Epithelial cell of proximal tubule (primary cell): ENCODE results near the gene NECTIN3. TPM values are rescaled to one million over a fixed set of nuclear protein-coding genes. Genes with fewer than 3 reads are reported as not detected.

Experiments used
- DNase-seq: peaks from one replicate; pipeline ENCODE4 v3.0.0-alpha.2; 2011; ENCODE audit warnings: low read depth
- H3K4me3 ChIP-seq: 2 replicates; pipeline ENCODE4 v1.5.1; 2011; ENCODE audit warnings: low read depth, mild to moderate bottlenecking, low read length
- total RNA-seq: library from RNA; depleted of rRNA; stranded (reverse); fragments of >200 nt; gene quantifications from 2 replicates; pipeline ENCODE4 v1.2.3, GENCODE V29; 2015
- TF ChIP-seq, protein P1 (sequence below): conservative IDR thresholded peaks from 2 replicates; pipeline ENCODE4 v1.5.1; 2012; ENCODE audit warnings: low read depth, mild to moderate bottlenecking, low read length

Gene NECTIN3
- total RNA-seq, 1 donor from 2014 or later: 30.1 TPM

DNA sequence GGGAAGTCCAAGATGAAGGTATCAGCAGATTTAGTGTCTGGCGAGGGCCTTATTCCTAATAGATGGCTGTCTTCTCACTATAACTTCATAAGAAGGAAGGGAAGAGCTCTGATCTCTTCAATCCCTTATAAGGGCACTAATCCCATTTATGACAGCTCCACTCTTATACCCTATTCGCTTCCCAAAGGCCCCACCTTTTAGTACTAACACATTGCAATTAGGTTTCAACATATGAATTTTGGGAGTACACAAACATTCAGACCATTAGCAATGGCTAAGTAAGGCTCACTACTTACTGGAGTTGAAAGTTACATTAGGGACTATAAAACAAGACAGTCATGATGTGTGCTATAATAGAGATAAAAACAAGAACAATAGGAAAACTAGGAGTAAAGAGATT lies 118.9 kb downstream of the NECTIN3 start:
- no peak overlapping the region for H3K4me3 ChIP-seq
- TF ChIP-seq, protein P1, sequence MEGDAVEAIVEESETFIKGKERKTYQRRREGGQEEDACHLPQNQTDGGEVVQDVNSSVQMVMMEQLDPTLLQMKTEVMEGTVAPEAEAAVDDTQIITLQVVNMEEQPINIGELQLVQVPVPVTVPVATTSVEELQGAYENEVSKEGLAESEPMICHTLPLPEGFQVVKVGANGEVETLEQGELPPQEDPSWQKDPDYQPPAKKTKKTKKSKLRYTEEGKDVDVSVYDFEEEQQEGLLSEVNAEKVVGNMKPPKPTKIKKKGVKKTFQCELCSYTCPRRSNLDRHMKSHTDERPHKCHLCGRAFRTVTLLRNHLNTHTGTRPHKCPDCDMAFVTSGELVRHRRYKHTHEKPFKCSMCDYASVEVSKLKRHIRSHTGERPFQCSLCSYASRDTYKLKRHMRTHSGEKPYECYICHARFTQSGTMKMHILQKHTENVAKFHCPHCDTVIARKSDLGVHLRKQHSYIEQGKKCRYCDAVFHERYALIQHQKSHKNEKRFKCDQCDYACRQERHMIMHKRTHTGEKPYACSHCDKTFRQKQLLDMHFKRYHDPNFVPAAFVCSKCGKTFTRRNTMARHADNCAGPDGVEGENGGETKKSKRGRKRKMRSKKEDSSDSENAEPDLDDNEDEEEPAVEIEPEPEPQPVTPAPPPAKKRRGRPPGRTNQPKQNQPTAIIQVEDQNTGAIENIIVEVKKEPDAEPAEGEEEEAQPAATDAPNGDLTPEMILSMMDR: no peak
- DNase-seq: no peak

DNA sequence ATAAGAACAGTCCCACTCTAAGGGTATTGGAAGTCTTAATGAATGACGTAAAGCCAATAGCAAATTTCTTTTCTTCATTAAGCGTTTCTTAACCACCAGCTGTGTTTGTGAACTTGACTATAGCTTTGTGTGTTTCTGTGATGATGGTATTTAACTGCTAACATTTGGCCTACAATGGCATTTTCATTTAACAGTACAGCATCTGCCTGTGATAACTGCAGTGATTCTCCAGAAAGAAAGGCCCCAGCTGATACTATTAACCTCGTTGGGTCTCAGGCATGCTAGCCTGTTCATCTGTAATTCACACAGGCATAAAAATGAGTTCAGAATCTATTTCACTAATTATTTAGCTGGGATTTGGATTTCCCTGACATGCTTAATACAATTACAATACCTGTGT lies 121.9 kb downstream of the NECTIN3 start:
- TF ChIP-seq, protein P1: no peak
- no peak overlapping the region for H3K4me3 ChIP-seq
- DNase-seq: no peak

DNA sequence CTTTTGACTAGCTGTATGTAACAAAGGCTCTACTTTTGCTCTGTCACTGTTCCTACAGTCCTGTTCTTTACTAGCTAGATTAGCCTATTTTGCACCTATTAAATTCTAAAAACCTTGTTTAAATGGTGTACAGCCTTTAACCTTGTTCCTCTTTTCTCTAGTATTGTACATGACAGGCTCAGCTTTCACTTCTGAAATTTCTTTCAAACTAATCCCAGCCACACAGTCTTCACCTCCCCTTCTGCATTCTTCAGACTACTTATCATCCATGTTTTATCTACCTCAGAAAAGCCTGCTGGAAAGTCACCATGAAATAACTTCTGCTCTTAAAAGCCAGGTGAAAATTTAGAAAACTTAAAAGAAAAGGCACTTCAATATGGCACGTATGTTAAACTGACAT lies 122.4 kb downstream of the NECTIN3 start:
- H3K4me3 ChIP-seq: no peak overlapping the region
- TF ChIP-seq, protein P1: no peak
- DNase-seq: no peak

DNA sequence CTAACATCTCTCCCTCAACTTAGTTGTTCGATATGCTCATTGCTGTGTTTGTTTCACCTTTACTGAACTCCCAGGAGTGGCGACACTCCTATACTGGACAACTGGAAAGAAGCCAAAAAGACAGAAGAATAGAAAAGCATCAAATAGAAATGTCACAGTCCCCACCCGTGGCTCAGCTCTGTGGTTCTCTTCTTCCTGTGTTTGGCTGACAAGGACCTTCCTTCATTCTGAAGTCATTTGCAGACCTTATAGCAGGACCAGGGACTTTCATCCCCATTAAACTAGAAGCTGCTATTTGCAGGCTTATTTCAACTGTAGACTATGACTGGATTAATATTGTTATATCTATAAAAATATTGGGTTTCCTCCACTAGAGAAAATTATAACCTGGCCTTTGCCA lies 125.9 kb downstream of the NECTIN3 start:
- DNase-seq: no peak
- no peak overlapping the region for H3K4me3 ChIP-seq
- TF ChIP-seq, protein P1: no peak

DNA sequence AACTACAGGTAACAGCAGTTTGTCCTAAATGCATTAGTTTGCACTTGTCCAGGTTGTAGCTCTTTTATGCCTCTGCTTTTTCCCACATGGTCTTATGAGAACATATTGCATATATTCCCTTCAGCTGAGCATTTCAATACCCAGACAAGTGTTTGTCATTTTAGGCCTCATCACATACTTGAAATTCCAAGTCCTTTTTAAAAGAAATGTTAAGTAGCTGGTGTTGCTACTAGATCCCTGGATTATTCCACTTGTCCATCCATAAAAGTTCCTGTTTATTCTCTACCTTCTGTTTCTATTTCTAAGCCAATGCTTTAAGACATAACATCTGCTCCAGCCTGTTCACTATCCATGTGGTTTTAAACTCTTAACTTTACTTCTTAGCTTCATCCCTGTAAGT lies 128.4 kb downstream of the NECTIN3 start:
- DNase-seq: no peak
- no peak overlapping the region for H3K4me3 ChIP-seq
- TF ChIP-seq, protein P1: no peak

DNA sequence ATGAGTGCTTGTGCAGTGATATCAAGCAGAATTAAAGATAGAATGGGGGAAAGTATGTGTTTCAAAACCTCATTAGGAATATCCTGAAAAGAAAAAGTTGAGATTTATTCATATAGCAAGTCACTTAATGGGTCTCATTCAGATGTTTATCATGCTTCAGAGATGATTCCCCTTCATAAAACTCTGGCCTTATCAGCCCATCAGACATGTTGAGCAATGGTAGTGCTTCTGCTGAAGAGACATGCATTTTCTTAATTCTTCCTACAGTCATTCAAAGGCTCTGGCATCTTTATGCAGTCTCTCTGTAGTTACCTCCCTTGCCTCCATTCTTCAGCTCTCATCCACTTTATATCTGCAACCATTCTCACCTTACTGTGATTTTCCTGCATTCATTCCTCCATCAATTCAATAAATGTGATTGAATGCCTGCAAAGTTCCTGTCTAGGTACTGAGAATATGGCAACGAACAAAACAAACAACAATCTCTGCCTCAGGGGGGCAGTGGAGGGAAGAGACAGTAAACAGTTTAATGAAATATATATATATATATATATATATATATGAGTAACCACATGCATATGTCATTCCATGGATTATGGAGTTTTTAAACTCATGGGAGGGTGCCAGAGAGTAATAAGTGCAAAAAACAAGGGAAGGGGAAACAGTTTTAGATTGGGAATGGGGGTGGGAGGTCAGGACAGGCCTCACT lies 138.5 kb downstream of the NECTIN3 start:
- no peak for DNase-seq
- H3K4me3 ChIP-seq: no peak overlapping the region
- TF ChIP-seq, protein P1: peak; percentile 25

DNA sequence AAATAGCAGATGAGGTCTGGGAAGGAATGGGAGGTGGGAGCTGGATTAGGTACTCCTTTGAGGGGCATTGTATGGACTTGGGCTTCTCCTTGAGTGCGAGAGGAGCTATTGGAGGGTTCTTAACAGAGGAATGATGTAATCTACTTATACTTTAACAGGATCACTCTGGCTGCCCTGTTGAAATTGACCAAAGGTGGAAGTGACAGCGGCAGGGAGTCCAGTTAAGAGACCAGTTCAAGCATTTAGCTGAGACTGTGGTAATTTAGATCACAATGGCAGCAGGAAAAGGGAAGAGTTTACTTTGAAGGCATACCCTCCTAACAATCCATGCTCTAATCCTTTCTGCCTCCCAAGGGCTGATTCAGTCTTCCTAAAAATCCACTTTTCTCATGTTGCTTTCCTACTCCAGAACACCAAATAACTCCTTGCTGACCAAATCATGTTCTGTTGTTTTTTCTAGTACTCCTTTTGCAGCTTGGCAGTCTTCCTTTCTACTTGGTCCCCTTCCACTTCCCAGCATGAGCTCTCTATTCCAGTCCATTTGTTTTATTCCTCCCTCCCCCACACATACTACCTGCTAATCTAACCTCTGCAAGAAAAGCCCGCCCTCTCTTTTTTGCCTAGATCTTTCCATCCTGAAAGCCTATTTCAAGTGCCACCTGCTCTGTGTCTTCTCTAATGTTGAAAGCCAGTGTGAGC lies 139.4 kb downstream of the NECTIN3 start:
- DNase-seq: no peak
- H3K4me3 ChIP-seq: no peak overlapping the region
- TF ChIP-seq, protein P1: no peak
